Transverse colon (tissue), 3 donors: ENCODE measurements around the gene LPIN1.

ENCODE experiments used
- EP300 ChIP-seq: sonication (generic); formaldehyde crosslinking; IDR thresholded peaks from one replicate; pipeline ENCODE4 v1.6.1; 2017; ENCODE audit warnings: antibody characterized with exemption, low read depth
- POLR2A ChIP-seq: fragments of 450-650 bp; IDR thresholded peaks from one replicate; pipeline ENCODE4 v1.6.1; 2016; ENCODE audit warnings: antibody characterized with exemption, mild to moderate bottlenecking, moderate library complexity
- TF ChIP-seq, protein P1 (sequence below), 5 experiments: fragments of 200-600 bp in 3 of 5; fragments of 450-650 bp in 2 of 5; sonication (generic) in 3 of 5; IDR thresholded peaks; 1 replicate in 2 of 5; 2 replicates in 3 of 5; pipeline ENCODE4 v1.5.1; 2016 to 2017; ENCODE audit warnings: antibody characterized with exemption in 5 of 5, inconsistent platforms in 3 of 5, mild to moderate bottlenecking in 2 of 5, moderate library complexity in 1 of 5

DNA sequence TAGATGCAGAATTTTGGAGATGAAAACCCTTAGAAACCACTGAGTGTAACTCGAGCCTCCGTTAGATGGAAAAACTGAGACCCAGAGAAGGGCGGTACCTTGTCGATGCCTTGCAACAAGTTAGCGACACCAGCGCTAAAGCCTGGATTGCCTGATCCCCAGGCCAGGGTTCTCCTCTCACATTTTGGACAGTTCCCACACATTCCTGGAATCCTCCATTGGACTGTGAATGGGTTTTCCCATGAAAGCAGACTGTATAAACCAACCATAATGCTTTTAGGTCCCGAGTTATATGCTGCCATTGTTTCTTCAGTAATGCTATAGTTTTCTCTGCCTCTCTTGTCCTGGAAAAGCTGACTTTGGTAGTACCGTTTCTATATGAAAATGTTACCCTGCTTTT lies 37.1 kb upstream of the LPIN1 start:
- TF ChIP-seq, protein P1, sequence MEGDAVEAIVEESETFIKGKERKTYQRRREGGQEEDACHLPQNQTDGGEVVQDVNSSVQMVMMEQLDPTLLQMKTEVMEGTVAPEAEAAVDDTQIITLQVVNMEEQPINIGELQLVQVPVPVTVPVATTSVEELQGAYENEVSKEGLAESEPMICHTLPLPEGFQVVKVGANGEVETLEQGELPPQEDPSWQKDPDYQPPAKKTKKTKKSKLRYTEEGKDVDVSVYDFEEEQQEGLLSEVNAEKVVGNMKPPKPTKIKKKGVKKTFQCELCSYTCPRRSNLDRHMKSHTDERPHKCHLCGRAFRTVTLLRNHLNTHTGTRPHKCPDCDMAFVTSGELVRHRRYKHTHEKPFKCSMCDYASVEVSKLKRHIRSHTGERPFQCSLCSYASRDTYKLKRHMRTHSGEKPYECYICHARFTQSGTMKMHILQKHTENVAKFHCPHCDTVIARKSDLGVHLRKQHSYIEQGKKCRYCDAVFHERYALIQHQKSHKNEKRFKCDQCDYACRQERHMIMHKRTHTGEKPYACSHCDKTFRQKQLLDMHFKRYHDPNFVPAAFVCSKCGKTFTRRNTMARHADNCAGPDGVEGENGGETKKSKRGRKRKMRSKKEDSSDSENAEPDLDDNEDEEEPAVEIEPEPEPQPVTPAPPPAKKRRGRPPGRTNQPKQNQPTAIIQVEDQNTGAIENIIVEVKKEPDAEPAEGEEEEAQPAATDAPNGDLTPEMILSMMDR (IDR thresholded peaks at IDR 0.05): no peak
- TF ChIP-seq POLR2A: no peak
- no peak for TF ChIP-seq EP300
